ENCODE results near the gene PRDM16.

Gene PRDM16

GRCh38 chr1:3244025-3244926 lies 175.3 kb downstream of the PRDM16 start:
- no peak for DNase-seq (ENCODE audit: low read depth)

- DNase-seq (ENCODE audit: low read depth) = no peak
These were observed 175.9 kb downstream of the PRDM16 start for GRCh38 chr1:3244927-3245315.

GRCh38 chr1:3245344-3245743 lies 176.3 kb downstream of the PRDM16 start:
- no peak for DNase-seq (ENCODE audit: low read depth)

- no peak for DNase-seq (ENCODE audit: low read depth)
These were observed 176.8 kb downstream of the PRDM16 start for GRCh38 chr1:3245768-3246167.

GRCh38 chr1:3246251-3246650 lies 177.2 kb downstream of the PRDM16 start:
- DNase-seq (ENCODE audit: low read depth) = no peak

GRCh38 chr1:3247521-3248121 lies 178.6 kb downstream of the PRDM16 start:
- DNase-seq (ENCODE audit: low read depth) = no peak

- DNase-seq (ENCODE audit: low read depth) = no peak
These were observed 179.4 kb downstream of the PRDM16 start for GRCh38 chr1:3248155-3249141.

- DNase-seq (ENCODE audit: low read depth) = no peak
These were observed 180.2 kb downstream of the PRDM16 start for GRCh38 chr1:3249231-3249630.

- no peak for DNase-seq (ENCODE audit: low read depth)
These were observed 180.9 kb downstream of the PRDM16 start for GRCh38 chr1:3249631-3250501.

- no peak for DNase-seq (ENCODE audit: low read depth)
These were observed 181.6 kb downstream of the PRDM16 start for GRCh38 chr1:3250624-3251023.

- no peak for DNase-seq (ENCODE audit: low read depth)
These were observed 182.2 kb downstream of the PRDM16 start for GRCh38 chr1:3251099-3251806.

GRCh38 chr1:3251807-3252428 lies 182.9 kb downstream of the PRDM16 start:
- no peak for DNase-seq (ENCODE audit: low read depth)

- no peak for DNase-seq (ENCODE audit: low read depth)
These were observed 186.7 kb downstream of the PRDM16 start for GRCh38 chr1:3255680-3256079.

GRCh38 chr1:3257788-3258187 lies 188.8 kb downstream of the PRDM16 start:
- no peak for DNase-seq (ENCODE audit: low read depth)

- no peak for DNase-seq (ENCODE audit: low read depth)
These were observed 189.5 kb downstream of the PRDM16 start for GRCh38 chr1:3258386-3259003.

- no peak for DNase-seq (ENCODE audit: low read depth)
These were observed 190.0 kb downstream of the PRDM16 start for GRCh38 chr1:3259020-3259419.

GRCh38 chr1:3261007-3261968 lies 192.3 kb downstream of the PRDM16 start:
- DNase-seq (ENCODE audit: low read depth) = no peak

- DNase-seq (ENCODE audit: low read depth) = no peak
These were observed 193.1 kb downstream of the PRDM16 start for GRCh38 chr1:3261969-3262579.
